GOT3 (cell line): Measurements from ENCODE around the gene TENM3.
"Not testable (repeated sequence)": the region's sequence is repeated elsewhere in the genome, so short reads cannot be mapped to it uniquely, and the experiment has no call there.

ENCODE experiments used
- DNase-seq: peaks from one replicate; lab custom pipeline; 2025; ENCODE audit warnings: mixed read lengths; lab: John Stamatoyannopoulos, UW

Gene TENM3

DNA sequence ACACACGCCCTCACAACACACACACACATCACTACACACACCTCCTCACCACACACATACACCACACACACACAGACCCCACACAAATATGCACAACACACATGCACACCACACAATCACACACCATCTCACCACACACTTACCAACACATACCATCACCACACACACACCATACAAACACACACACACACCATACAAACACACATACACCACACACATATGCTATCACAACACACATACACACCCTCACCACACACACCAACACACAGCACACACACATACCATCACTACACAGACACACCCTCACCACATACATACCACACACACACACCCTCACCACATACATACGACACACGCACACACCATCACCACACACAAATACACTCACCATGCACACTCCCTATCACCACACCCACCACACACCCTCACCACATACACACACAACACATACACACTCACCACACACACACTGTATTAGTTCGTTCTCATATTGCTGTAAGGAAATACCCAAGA lies 567.0 kb downstream of the TENM3 start:
- no peak for DNase-seq

DNA sequence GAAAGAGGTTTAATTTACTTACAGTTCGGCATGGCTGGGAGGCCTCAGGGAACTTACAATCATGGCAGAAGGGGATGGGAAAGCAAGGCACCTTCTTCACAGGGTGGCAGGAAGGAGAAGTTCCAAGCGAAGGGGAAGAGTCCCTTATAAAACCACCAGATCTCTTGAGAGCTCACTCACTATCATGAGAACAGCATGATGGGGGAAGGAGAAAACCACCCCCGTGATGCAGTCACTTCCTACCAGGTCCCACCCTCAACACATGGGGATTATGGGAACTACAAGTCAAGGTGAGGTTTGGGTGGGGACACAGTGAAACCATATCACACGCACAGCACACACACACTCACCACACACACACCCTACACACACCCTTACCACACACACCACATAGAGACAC lies 569.7 kb downstream of the TENM3 start:
- no peak for DNase-seq

DNA sequence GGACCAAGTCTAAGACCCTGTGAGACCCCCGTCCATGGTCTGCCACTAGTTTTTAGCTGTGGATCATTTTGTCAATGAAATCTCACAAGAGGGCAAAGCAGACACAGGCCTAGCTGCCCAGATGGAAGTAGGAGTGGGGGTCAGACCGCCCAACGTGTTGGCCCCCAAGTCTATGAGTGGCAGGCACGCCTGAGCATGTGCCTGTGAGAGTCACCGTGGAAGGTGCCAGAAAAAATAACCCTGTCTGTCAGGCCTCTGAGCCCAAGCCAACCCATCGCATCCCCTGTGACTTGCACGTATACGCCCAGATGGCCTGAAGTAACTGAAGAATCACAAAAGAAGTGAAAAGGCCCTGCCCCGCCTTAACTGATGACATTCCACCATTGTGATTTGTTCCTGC lies 570.9 kb downstream of the TENM3 start:
- DNase-seq, result not testable (repeated sequence)

DNA sequence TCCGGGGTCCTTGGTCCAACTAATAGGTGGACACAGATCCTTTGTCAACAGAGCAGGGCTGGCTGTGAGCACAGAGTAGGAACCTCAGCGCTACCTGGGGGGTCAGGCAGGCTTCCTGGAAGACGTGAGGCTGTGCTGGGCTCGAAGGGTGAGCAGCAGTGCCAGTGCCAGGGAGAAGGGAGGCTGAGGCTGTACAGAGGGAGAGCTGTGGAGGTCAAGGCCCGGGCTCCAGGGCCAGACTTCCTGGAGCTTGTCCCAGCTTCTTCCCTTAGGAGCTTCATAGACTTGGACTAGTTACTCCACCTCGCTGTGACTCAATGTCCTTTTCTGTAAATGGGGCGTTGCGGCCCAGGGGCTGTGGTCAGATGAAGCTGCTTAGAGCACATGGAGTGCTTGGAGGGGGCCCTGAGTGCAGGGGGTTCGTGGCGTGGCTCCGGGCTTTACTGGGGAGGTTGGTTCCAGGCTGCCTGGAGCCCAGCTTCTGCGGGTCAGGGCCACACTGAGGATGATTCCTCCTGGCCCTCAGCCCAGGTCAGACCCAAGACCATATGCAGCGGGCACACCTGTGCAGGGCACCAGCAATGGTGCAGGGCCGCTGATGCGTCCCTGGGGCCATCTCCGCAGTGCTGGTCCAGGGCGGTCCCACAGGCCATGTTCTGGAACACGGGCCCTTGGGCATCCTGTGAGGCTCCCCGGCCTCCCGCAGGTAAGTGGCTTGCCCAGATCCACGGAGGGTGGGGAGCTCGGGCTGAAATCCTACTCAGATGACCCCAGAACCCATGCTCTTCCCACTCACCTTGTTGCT lies 575.9 kb downstream of the TENM3 start:
- no peak for DNase-seq

DNA sequence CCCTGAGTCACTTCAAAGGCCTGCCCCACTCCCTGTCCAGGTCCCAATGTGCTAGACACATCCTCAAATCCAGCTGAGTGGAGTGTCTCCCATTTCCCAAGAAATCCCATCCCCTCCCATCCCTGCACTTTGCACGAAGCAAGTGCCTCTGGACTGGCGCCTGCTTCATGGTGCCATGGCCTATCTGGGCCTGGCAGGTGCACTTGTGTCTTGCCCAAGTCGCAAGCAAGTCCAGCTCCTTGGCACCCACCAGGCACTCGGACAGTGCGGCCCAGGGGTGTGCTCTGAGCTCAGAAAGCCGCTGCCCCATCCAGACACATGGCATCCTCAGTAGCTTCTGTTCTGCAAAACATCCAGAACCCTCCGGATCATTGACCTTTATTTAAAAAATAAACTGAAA lies 576.5 kb downstream of the TENM3 start:
- DNase-seq, result no peak

DNA sequence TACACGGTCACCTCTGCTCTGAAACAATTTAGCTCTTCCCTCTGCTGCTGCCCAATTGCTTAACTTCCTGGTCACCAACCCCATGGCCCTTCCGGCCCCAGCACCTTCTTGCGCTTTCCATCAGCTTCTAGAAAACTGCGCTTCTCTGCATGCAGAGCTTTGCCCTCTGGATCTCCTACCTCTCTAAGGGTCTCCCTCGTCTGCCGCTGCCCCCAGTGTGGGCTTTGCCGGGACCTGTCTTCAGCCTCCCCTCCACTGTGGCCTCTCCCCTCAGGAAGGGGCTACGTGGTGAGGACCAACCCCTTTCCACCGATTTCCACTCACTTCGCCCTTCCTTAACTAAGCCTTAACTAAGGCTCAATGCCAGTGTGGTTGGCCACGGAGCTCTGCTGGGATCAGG lies 579.4 kb downstream of the TENM3 start:
- no peak for DNase-seq

DNA sequence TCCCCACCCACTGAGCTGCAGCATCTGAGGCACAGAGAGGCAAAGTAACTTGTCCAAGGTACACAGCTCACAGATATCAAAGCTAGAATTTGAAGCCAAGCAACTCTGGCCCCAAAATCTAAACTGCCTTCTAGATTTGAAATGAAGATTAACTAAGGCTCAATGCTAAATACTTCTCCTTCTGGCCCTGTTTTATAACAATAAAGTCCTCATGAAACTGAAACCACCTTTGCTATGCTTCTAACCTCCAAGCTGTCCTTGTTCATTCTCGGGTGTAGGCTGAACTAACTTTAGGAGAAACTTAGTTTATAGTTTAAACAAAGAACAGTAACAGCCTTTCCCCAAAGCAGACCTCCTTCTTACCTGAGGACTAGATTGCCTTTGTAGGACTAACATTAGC lies 580.4 kb downstream of the TENM3 start:
- no peak for DNase-seq

DNA sequence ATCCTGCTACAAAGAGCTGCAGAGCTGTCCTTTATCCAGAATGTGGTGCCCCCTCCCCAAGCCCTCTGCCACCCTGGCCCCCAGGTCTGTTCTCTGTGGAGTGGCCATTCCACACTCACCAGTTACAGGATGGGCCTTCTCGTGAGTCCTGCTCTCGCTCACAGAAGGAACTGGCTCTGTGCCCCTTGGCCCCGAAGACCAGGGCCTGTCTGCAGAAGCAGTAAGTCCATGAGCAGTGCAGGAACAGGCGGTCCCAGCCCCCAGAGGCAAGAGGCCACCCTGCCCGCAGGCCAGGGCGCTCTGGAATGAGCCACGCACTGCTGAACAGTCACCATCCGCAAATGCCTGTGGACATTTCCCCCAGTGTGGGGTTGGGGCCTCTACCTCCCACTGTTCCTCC lies 581.8 kb downstream of the TENM3 start:
- no peak for DNase-seq

DNA sequence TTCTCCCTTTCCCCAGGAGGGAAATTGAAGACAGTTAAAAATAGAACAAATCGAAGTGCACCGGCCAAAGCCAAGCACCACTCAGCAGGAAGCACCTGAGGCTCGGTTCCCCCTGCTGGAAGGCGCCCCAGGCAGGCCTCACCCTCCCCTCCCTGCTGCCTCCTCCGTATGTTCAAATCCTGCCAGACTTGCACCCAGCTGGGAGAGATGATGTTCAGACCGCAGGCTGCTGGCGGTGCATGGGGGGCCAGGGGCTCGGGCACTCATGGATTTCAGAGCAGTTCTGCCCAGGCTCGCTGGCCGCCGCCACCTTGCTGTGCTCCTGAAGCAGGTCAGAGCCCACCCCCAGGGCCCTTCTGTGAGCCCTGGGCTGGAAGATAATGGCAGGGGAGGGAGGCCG lies 582.6 kb downstream of the TENM3 start:
- no peak for DNase-seq

DNA sequence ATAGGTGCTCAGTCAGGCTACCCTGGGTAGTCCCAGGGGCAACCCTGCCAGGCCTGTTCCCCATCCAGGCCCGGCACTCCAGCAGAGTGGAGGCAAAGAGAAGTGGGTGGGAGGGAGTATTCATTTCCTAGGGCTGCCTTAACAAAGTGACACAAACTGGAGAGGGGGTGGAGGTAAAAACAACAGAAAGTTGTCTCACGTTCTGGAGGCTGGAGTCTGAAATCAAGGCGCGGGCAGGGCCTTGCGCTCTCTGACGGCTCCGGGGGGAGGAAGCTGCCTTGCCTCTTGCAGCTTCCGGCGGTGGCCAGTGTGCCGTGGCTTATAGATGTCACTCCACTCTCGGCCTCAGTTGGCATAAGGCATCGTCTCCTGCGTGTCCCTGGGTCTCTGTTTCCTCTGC lies 583.2 kb downstream of the TENM3 start:
- DNase-seq, result no peak

DNA sequence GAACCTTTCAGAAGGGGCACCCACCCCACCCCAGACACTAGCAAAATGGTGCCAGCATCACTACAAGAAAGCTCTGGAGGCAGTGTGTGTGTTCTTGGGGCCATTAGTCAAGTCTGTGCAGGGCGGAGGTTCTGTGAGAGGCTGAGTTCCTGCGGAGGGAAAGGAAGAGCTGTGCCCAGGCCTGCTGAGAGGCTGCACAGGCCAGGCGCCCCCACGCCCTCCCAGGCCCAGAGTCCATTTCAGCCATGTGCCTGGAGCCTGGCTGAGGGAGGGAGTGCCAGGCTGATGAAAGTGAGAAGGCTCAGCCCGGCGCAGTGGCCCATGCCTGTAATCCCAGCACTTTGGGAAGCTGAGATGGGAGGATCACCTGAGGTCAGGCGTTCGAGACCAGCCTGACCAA lies 584.0 kb downstream of the TENM3 start:
- no peak for DNase-seq

DNA sequence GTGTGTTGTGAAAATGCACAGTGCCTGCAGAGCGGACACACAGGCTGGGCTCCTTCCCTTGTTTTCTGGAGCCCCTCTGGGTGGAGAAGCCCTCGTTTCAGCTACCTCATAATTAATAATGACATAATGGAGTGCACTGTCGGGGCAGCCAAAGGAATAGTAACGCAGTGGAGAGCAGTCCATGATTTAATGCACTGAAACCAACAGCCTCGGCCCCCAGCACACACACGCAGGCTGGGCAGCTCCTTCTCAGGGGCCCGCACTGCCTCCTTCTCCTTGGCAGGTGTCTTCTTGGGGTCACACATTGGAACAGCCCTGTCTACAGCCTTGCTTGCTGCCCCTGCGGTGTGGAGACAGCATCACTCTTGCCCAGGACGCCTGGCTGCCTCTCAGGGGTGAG lies 584.8 kb downstream of the TENM3 start:
- no peak for DNase-seq

DNA sequence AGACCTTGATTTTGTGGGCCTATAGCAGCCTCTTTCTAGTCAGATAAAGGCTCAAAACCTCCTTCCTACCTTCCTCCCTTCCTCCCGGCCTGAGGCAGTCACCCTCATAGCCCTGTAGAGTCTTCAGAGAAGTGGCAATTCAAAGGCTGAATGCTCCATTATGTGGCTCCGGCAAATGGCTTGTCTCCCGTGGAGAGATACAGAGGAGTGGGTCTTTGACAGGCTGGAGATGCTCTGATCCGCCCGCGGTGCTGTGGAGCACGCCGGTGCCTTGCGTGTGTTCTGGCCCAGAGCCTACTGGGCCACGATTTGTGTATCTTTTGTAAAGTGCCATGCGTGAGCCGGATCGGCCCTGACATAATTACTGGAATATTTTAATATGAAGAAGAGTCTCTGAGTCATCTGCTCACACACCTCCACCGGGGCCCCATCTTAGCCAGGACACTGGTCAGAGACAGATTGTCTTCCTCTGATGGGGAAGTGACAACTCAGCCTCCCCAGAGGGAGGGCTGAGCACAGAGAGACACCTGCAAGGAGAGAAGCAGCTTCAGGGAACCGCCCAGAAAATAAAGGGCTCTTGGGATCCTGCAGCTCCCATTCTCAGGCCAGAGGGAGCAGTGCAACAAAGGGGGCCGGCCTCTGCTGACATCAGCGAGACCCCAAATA lies 585.3 kb downstream of the TENM3 start:
- DNase-seq, result no peak

DNA sequence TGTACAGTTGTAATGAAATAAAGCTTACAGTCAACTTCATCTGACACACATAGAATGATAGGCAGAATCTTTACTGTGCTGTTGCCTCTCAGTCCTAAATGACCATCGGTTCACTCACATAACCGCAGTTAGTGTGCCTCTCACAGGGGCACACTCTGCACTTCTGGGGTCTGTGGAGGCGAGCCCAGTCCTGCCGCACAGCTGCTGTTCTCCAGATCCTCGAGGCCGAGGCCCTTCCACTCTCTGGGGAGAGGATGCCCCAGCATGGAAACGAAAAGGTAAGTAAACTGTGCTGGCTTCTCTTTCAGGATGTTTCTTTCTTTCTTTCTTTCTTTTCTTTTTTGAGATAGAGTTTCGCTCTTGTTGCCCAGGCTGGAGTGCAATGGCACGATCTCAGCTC lies 586.0 kb downstream of the TENM3 start:
- no peak for DNase-seq

DNA sequence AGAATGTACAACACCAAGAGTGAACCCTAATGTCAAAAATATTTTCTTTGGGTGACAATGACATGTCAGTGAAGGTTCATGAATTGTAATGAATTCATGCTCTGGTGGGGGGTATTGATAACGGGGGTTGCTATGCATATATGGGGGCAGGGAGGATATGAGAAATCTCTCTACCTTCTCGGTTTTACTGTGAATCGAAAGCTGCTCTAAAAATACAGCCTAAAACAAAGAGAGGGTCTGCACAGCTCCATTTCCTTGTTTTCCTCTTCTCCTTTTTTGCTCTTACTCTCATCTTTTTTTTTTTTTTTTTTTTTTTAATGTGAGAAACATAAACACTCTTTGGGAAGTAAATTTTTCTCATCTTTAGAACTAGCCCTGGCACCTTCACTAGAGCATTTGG lies 588.2 kb downstream of the TENM3 start:
- DNase-seq, result no peak

DNA sequence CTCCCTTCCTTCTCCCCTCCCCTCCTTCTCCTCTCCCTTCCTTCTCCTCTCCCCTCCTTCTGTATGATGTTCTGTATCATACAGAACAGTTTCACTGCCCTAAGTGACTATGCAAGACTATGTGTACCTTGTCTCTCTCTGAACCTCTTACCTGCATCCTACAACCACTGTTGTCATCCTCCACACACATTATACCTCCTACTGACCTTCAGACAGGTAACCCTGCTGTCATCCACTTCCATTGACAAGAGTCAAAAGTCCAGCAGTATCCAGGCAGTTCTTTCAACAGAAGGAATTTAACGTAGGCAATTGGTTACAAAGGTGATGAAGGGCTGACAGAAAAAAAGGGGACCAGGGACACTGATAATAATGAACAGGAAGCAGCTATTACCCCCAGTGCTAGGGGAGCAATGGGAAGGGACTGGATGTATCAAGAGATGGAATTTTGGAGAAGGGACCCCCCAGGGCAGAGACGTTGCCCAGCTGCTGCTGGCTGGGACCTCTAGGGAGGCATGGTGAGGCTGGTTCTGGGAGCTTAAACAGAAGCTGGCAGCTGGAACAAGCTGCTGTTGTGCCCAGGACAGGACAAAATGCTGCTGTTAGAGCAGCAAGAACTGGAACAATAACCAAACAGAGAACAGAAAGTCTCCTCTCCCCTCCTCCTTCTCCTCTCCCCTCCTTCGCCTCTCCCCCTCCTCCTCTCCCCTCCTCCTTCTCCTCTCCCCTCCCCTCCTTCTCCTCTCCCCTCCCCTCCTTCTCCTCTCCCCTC lies 589.3 kb downstream of the TENM3 start:
- no peak for DNase-seq

DNA sequence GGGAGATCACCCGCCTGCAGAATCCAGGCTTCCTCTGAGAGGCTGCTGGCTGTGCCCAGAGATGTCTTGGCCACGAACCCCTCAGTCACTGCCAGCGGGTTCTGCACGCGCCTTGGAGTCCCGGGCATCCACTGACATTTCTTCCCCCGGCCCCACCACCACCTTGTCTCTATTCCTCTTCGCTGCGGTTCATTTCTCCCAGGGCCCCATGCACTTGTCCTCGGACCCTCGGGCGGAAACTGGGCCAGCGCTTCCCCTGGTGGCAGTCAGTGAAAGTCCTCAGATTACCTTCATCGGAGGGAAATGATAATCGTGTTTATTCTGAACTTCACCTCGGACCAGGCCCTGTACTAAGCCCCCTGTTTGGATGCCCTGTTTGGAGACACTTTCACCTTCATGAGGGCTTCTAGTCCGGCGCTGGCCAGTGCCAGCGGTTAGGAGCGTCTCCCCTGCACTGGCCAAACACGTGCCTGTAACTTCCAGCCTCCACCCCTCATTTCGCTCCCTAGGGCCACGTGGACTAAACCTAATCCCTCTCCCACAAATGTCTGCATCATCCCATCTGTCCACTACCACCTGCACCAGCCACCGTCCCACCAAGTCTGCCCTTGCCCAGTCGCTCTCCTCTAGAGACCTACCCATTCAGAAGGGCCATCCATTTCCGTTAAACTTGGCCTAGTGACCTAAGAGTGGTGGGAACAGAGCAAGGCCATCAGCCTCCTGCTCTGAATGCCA lies 592.0 kb downstream of the TENM3 start:
- no peak for DNase-seq

DNA sequence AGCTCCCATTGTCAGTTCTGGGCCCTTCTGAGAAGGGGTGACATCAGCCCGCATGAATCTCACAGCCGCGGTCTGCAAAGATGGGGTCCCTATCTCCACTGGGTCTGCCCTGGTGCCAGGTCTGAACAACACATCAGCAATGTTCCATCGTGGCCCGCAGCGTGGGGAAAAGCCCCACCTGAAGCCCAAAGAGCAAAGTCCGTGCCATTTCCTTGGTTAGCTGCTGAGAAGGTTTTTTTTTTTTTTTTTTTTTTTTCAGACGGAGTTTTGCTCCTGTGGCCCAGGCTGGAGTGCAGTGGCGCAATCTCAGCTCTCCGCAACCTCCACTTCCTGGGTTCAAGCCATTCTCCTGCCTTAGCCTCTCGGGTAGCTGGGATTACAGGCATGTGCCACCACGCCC lies 594.6 kb downstream of the TENM3 start:
- no peak for DNase-seq

DNA sequence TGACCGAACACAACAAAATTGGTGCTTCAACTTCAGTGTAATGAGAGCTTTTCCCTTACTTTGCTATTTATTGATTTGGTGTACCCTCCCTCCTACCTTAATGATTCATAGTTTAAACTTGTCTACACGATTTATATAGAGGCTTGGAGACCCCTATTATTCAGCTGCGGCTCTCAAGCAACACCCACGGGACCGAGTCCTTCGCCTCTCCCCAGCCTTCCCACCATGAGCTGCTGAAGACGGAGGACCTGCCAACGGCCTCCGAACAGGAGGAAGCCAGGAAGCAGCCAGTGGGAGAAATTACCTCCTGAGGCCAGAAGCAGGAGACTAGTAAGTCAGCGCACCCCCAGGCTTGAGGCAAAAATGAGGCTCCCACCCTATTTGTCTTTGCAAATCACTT lies 595.3 kb downstream of the TENM3 start:
- DNase-seq, result no peak

DNA sequence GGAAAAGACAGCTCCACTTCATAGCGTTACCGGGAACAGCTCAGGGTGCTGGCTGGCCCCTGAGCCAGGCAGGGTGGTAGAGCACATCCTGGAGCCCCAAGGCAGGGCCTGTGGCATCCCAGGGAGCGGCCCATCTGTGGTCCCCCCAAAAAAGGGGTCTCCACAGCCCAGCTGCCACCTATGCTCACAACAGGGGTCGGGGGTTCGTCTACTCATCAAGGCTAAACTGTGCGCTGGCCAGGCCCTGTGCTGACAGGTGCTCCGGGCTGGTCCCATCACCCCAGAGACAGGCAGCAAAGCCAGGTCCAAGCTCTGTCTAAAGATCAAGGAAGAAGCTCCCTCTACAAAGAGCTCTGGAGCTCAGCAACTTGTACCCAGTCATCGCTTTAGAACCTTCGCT lies 596.1 kb downstream of the TENM3 start:
- no peak for DNase-seq

DNA sequence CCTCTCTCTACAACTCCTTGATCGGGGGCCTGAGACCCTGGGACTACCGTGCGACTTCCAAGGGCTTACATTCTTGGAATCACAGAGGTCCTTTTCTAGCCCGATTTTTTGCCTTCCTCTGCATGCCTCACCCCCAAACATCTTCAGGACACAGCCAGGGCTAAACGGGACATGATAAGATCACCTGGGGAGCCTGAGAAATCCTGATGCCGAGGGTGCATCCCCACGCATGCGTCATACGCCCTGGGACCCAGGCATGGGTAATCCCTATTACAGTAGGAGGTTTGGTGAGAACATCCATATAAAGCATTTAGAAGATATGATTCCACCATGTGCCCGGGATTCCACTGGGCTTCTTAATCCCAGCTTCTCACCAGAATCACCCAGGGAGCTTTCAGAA lies 596.9 kb downstream of the TENM3 start:
- DNase-seq, result no peak

DNA sequence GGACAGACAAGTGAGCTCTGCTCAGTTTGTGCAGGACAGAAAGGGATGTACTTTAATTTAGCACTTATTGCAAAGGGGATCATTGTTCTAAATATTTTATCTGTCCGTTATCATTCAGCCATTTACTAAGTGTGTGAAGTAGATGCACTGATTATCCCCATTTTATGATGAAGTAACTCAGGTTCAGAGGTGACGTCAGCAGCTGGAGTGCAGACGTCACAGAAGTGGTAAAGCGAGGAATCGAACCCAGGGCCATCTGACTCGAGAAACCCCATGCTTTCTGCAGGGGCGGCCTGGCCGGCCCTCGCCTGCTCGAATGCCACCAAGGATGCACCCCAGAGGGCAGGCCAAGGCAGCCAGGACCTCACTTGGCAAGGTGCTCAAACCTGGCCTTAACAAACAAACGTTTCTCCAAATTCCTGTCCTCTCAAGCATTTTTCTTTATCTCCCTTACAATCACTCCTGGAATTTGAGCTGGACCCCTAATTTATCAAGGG lies 599.0 kb downstream of the TENM3 start:
- DNase-seq, result no peak
